Activated CD4-positive, alpha-beta memory T cell treated with anti-CD3 and anti-CD28 coated beads, Interleukin-2, amount 10 ng/mL, durations not matched to agents 7 days and 5 days (primary cell): Measurements from ENCODE around the gene LILRA1. TPM values are rescaled to one million over a fixed set of nuclear protein-coding genes. Genes with fewer than 3 reads are reported as not detected.
"Not testable (repeated sequence)": the region's sequence is repeated elsewhere in the genome, so short reads cannot be mapped to it uniquely, and the experiment has no call there.

Experiments
- CTCF ChIA-PET: fragments of 350-600 bp; sonication (Branson Sonifier 250); formaldehyde crosslinking; loops from one replicate; lab custom pipeline; 2021; ENCODE audit warnings: antibody characterized with exemption, inconsistent platforms; lab: Charles Lee
- POLR2A ChIA-PET: fragments of 350-600 bp; sonication (Branson Sonifier 250); formaldehyde crosslinking; loops from one replicate; lab custom pipeline; 2021; ENCODE audit warnings: antibody characterized with exemption; lab: Charles Lee
- DNase-seq: peaks from one replicate; pipeline ENCODE4 v3.0.0-alpha.2; 2020
- H3K27ac Mint-ChIP-seq: one replicate; pipeline ENCODE4 v1.8.0; 2021; ENCODE audit warnings: mild to moderate bottlenecking, mixed read lengths
- H3K27me3 Mint-ChIP-seq: one replicate; pipeline ENCODE4 v1.8.0; 2021; ENCODE audit warnings: mixed read lengths
- H3K36me3 Mint-ChIP-seq: one replicate; pipeline ENCODE4 v1.8.0; 2021; ENCODE audit warnings: low read depth, mixed read lengths
- H3K4me1 Mint-ChIP-seq: one replicate; pipeline ENCODE4 v1.8.0; 2021; ENCODE audit warnings: mixed read lengths
- H3K4me3 Mint-ChIP-seq: one replicate; pipeline ENCODE4 v1.8.0; 2021; ENCODE audit warnings: mild to moderate bottlenecking, mixed read lengths
- H3K9me3 Mint-ChIP-seq: one replicate; pipeline ENCODE4 v1.8.0; 2021; ENCODE audit warnings: mixed read lengths
- total RNA-seq, 2 experiments: library from RNA; stranded (reverse); gene quantifications; one replicate each; pipeline ENCODE4 v1.2.3, GENCODE V29; 2021

Gene LILRA1
- not detected for total RNA-seq

- H3K27ac Mint-ChIP-seq, H3K4me3 Mint-ChIP-seq, H3K4me1 Mint-ChIP-seq, CTCF ChIA-PET, DNase-seq, H3K36me3 Mint-ChIP-seq, POLR2A ChIA-PET, H3K9me3 Mint-ChIP-seq: not testable (repeated sequence)
- H3K27me3 Mint-ChIP-seq: peaks cover 16% of the 10 kb centered on the region
Measured at GRCh38 chr19:54593445-54593844, at the start of gene LILRA1. Gene LILRA1, plus strand, starts transcription at chr19:54593632. Its CDS starts 613 bp downstream, at chr19:54594245.

- no peak for DNase-seq
- peaks cover 10% of the 10 kb centered on the region for H3K9me3 Mint-ChIP-seq
- H3K36me3 Mint-ChIP-seq: peaks cover 4% of the 10 kb centered on the region
- H3K27ac Mint-ChIP-seq: no peak overlapping the region
- H3K4me3 Mint-ChIP-seq: no peak overlapping the region
- POLR2A ChIA-PET: no interaction called here
- CTCF ChIA-PET: no interaction called here
- peaks cover 14% of the 10 kb centered on the region for H3K4me1 Mint-ChIP-seq
- H3K27me3 Mint-ChIP-seq: peaks cover 19% of the 10 kb centered on the region
Measured at GRCh38 chr19:54548806-54549205, 44.6 kb upstream of the LILRA1 start.

- peaks cover 13% of the 10 kb centered on the region for H3K4me1 Mint-ChIP-seq
- H3K27ac Mint-ChIP-seq: no peak overlapping the region
- peaks cover 8% of the 10 kb centered on the region for H3K9me3 Mint-ChIP-seq
- no peak overlapping the region for H3K4me3 Mint-ChIP-seq
- CTCF ChIA-PET: no interaction called here
- POLR2A ChIA-PET: no interaction called here
- peaks cover 17% of the 10 kb centered on the region for H3K27me3 Mint-ChIP-seq
- H3K36me3 Mint-ChIP-seq: peaks cover 2% of the 10 kb centered on the region
- no peak for DNase-seq
Measured at GRCh38 chr19:54549224-54549623, 44.2 kb upstream of the LILRA1 start.

- POLR2A ChIA-PET: no interaction called here
- Mint-ChIP-seq H3K9me3 (peaks cover 6% of the 10 kb centered on the region), H3K27ac (no peak overlapping the region), H3K36me3 (no peaks in the 10 kb centered on the region), H3K27me3 (peaks cover 15% of the 10 kb centered on the region), H3K4me3 (no peak overlapping the region), H3K4me1 (peaks cover 12% of the 10 kb centered on the region)
- DNase-seq: no peak
- CTCF ChIA-PET: no interaction called here
Measured at GRCh38 chr19:54551293-54551692, 42.1 kb upstream of the LILRA1 start.

GRCh38 chr19:54551950-54552912 is 41.2 kb upstream of the LILRA1 start:
- Mint-ChIP-seq H3K36me3 (no peaks in the 10 kb centered on the region), H3K4me3 (no peak overlapping the region), H3K27ac (no peak overlapping the region), H3K9me3 (peaks cover 6% of the 10 kb centered on the region), H3K4me1 (peaks cover 12% of the 10 kb centered on the region), H3K27me3 (peaks cover 13% of the 10 kb centered on the region)
- DNase-seq: no peak
- POLR2A ChIA-PET: no interaction called here
- CTCF ChIA-PET: no interaction called here

- Mint-ChIP-seq H3K4me1 (peaks cover 12% of the 10 kb centered on the region), H3K27ac (no peak overlapping the region), H3K36me3 (no peaks in the 10 kb centered on the region), H3K9me3 (peaks cover 6% of the 10 kb centered on the region), H3K4me3 (no peak overlapping the region), H3K27me3 (peaks cover 13% of the 10 kb centered on the region)
- ChIA-PET CTCF (no interaction called here), POLR2A (no interaction called here)
- no peak for DNase-seq
Measured at GRCh38 chr19:54552913-54553310, 40.5 kb upstream of the LILRA1 start.

GRCh38 chr19:54554006-54554405 is 39.4 kb upstream of the LILRA1 start:
- POLR2A ChIA-PET: no interaction called here
- peaks cover 12% of the 10 kb centered on the region for H3K4me1 Mint-ChIP-seq
- H3K9me3 Mint-ChIP-seq: peaks cover 6% of the 10 kb centered on the region
- DNase-seq: no peak
- no peak overlapping the region for H3K4me3 Mint-ChIP-seq
- H3K27ac Mint-ChIP-seq: no peak overlapping the region
- CTCF ChIA-PET: no interaction called here
- no peaks in the 10 kb centered on the region for H3K36me3 Mint-ChIP-seq
- peaks cover 19% of the 10 kb centered on the region for H3K27me3 Mint-ChIP-seq

GRCh38 chr19:54554896-54555295 is 38.5 kb upstream of the LILRA1 start:
- Mint-ChIP-seq H3K36me3 (no peaks in the 10 kb centered on the region), H3K9me3 (peaks cover 6% of the 10 kb centered on the region), H3K27me3 (peaks cover 19% of the 10 kb centered on the region), H3K4me1 (peaks cover 12% of the 10 kb centered on the region), H3K4me3 (no peak overlapping the region), H3K27ac (no peak overlapping the region)
- POLR2A ChIA-PET: no interaction called here
- no peak for DNase-seq
- CTCF ChIA-PET: no interaction called here

GRCh38 chr19:54556194-54556593 is 37.2 kb upstream of the LILRA1 start:
- Mint-ChIP-seq H3K4me1 (peaks cover 7% of the 10 kb centered on the region), H3K36me3 (no peaks in the 10 kb centered on the region), H3K27ac (no peak overlapping the region), H3K27me3 (peaks cover 16% of the 10 kb centered on the region), H3K4me3 (no peak overlapping the region), H3K9me3 (peaks cover 6% of the 10 kb centered on the region)
- ChIA-PET POLR2A (no interaction called here), CTCF (interaction anchor here (1.2 kb wide), 1 partner anchor 120 kb away, joined by 3 read pairs; no protein-coding TSS in a partner anchor)
- DNase-seq: no peak

- H3K36me3 Mint-ChIP-seq: no peaks in the 10 kb centered on the region
- DNase-seq: no peak
- H3K9me3 Mint-ChIP-seq: no peaks in the 10 kb centered on the region
- H3K27me3 Mint-ChIP-seq: peaks cover 6% of the 10 kb centered on the region
- H3K4me1 Mint-ChIP-seq: no peaks in the 10 kb centered on the region
- ChIA-PET POLR2A (no interaction called here), CTCF (no interaction called here)
- no peak overlapping the region for H3K27ac Mint-ChIP-seq
- H3K4me3 Mint-ChIP-seq: no peak overlapping the region
Measured at GRCh38 chr19:54558339-54558738, 35.1 kb upstream of the LILRA1 start.

GRCh38 chr19:54560881-54561385 is 32.5 kb upstream of the LILRA1 start:
- H3K27ac Mint-ChIP-seq: no peak overlapping the region
- ChIA-PET POLR2A (no interaction called here), CTCF (no interaction called here)
- no peaks in the 10 kb centered on the region for H3K36me3 Mint-ChIP-seq
- H3K9me3 Mint-ChIP-seq: no peaks in the 10 kb centered on the region
- no peaks in the 10 kb centered on the region for H3K4me1 Mint-ChIP-seq
- H3K27me3 Mint-ChIP-seq: peaks cover 9% of the 10 kb centered on the region
- no peak for DNase-seq
- H3K4me3 Mint-ChIP-seq: no peak overlapping the region

- no peaks in the 10 kb centered on the region for H3K4me1 Mint-ChIP-seq
- ChIA-PET POLR2A (no interaction called here), CTCF (no interaction called here)
- no peak for DNase-seq
- H3K27ac Mint-ChIP-seq: no peak overlapping the region
- peaks cover 15% of the 10 kb centered on the region for H3K27me3 Mint-ChIP-seq
- H3K36me3 Mint-ChIP-seq: no peaks in the 10 kb centered on the region
- H3K9me3 Mint-ChIP-seq: no peaks in the 10 kb centered on the region
- H3K4me3 Mint-ChIP-seq: no peak overlapping the region
Measured at GRCh38 chr19:54561840-54562239, 31.6 kb upstream of the LILRA1 start.

- H3K4me1 Mint-ChIP-seq, H3K36me3 Mint-ChIP-seq, H3K9me3 Mint-ChIP-seq, H3K27ac Mint-ChIP-seq, POLR2A ChIA-PET, H3K4me3 Mint-ChIP-seq, DNase-seq, CTCF ChIA-PET: not testable (repeated sequence)
- peaks cover 18% of the 10 kb centered on the region for H3K27me3 Mint-ChIP-seq
Measured at GRCh38 chr19:54563206-54563605, 30.2 kb upstream of the LILRA1 start.
